Stimulated activated CD4-positive, alpha-beta T cell treated with anti-CD3 and anti-CD28 coated beads, Interleukin-2, amount 100 ng/mL, for 48 hours (primary cell): Measurements from ENCODE around the gene TMF1.

Experiments used
- DNase-seq, 2 donors: peaks; one replicate each; pipeline ENCODE4 v3.0.0-alpha.2; 2020

The TMF1 gene

GRCh38 chr3:68972358-68972979 is 79.7 kb downstream of the TMF1 start:
- DNase-seq, result peak; percentile 31 to 33
